ENCODE results near the gene CDC26.
"Not testable (repeated sequence)": the region's sequence is repeated elsewhere in the genome, so short reads cannot be mapped to it uniquely, and the experiment has no call there.

Gene CDC26

GRCh38 chr9:113293285-113293878 is 18.0 kb upstream of the CDC26 start:
- DNase-seq (ENCODE audit: low spot score): no peak

- DNase-seq (ENCODE audit: low spot score): no peak
These were observed 14.8 kb upstream of the CDC26 start for GRCh38 chr9:113290052-113290607.

- DNase-seq (ENCODE audit: low spot score): no peak
These were observed 13.7 kb upstream of the CDC26 start for GRCh38 chr9:113289091-113289490.

- DNase-seq (ENCODE audit: low spot score): no peak
These were observed 6.0 kb upstream of the CDC26 start for GRCh38 chr9:113281356-113281755.

- DNase-seq (ENCODE audit: low spot score): no peak
These were observed 3.5 kb upstream of the CDC26 start for GRCh38 chr9:113278840-113279239.

- DNase-seq (ENCODE audit: low spot score): peak; percentile 52
These were observed 757 bp downstream of the CDC26 start for GRCh38 chr9:113274474-113275156.

- no peak for DNase-seq (ENCODE audit: low spot score)
These were observed 5.5 kb downstream of the CDC26 start for GRCh38 chr9:113269871-113270270.

- no peak for DNase-seq (ENCODE audit: low spot score)
These were observed 6.0 kb downstream of the CDC26 start for GRCh38 chr9:113269355-113269754.

GRCh38 chr9:113267911-113268566 is 7.3 kb downstream of the CDC26 start:
- DNase-seq (ENCODE audit: low spot score): no peak

- DNase-seq (ENCODE audit: low spot score): no peak
These were observed 9.2 kb downstream of the CDC26 start for GRCh38 chr9:113266174-113266573.

- DNase-seq (ENCODE audit: low spot score): no peak
These were observed 13.3 kb downstream of the CDC26 start for GRCh38 chr9:113261917-113262671.

GRCh38 chr9:113258282-113258681 is 17.1 kb downstream of the CDC26 start:
- no peak for DNase-seq (ENCODE audit: low spot score)

- DNase-seq (ENCODE audit: low spot score): no peak
These were observed 17.5 kb downstream of the CDC26 start for GRCh38 chr9:113257863-113258262.

- no peak for DNase-seq (ENCODE audit: low spot score)
These were observed 19.9 kb downstream of the CDC26 start for GRCh38 chr9:113255438-113255837.

GRCh38 chr9:113254991-113255390 is 20.4 kb downstream of the CDC26 start:
- DNase-seq (ENCODE audit: low spot score): no peak

- DNase-seq (ENCODE audit: low spot score): no peak
These were observed 24.6 kb downstream of the CDC26 start for GRCh38 chr9:113250807-113251206.

- DNase-seq (ENCODE audit: low spot score): not testable (repeated sequence)
These were observed 25.7 kb downstream of the CDC26 start for GRCh38 chr9:113249661-113250060.

- no peak for DNase-seq (ENCODE audit: low spot score)
These were observed 27.7 kb downstream of the CDC26 start for GRCh38 chr9:113247640-113248039.

- no peak for DNase-seq (ENCODE audit: low spot score)
These were observed 28.4 kb downstream of the CDC26 start for GRCh38 chr9:113246928-113247327.

GRCh38 chr9:113245894-113246293 is 29.5 kb downstream of the CDC26 start:
- no peak for DNase-seq (ENCODE audit: low spot score)

- no peak for DNase-seq (ENCODE audit: low spot score)
These were observed 30.8 kb downstream of the CDC26 start for GRCh38 chr9:113244556-113244955.

GRCh38 chr9:113241161-113241560 is 34.2 kb downstream of the CDC26 start:
- no peak for DNase-seq (ENCODE audit: low spot score)
